ENCODE data around the gene GOLM1.

The GOLM1 gene

GRCh38 chr9:86045654-86046053 lies 53.7 kb downstream of the GOLM1 start:
- DNase-seq (ENCODE audit: low spot score), result no peak

- peak; percentile 45 for DNase-seq (ENCODE audit: low spot score)
Observed at GRCh38 chr9:86043999-86044398, 55.4 kb downstream of the GOLM1 start.

GRCh38 chr9:86043586-86043985 lies 55.8 kb downstream of the GOLM1 start:
- no peak for DNase-seq (ENCODE audit: low spot score)

GRCh38 chr9:86042199-86042978 lies 57.0 kb downstream of the GOLM1 start:
- no peak for DNase-seq (ENCODE audit: low spot score)

- no peak for DNase-seq (ENCODE audit: low spot score)
Observed at GRCh38 chr9:86041311-86041741, 58.0 kb downstream of the GOLM1 start.

GRCh38 chr9:86040861-86041155 lies 58.5 kb downstream of the GOLM1 start:
- no peak for DNase-seq (ENCODE audit: low spot score)

GRCh38 chr9:86039991-86040860 lies 59.1 kb downstream of the GOLM1 start:
- DNase-seq (ENCODE audit: low spot score), result no peak

- DNase-seq (ENCODE audit: low spot score), result no peak
Observed at GRCh38 chr9:86036555-86036954, 62.8 kb downstream of the GOLM1 start.

- DNase-seq (ENCODE audit: low spot score), result no peak
Observed at GRCh38 chr9:86035827-86036440, 63.4 kb downstream of the GOLM1 start.

- DNase-seq (ENCODE audit: low spot score), result peak; percentile 27
Observed at GRCh38 chr9:86034863-86035734, 64.3 kb downstream of the GOLM1 start.

- no peak for DNase-seq (ENCODE audit: low spot score)
Observed at GRCh38 chr9:86027767-86028166, 71.6 kb downstream of the GOLM1 start.

GRCh38 chr9:86022687-86023266 lies 76.6 kb downstream of the GOLM1 start:
- DNase-seq (ENCODE audit: low spot score), result no peak

GRCh38 chr9:86021166-86021565 lies 78.2 kb downstream of the GOLM1 start:
- DNase-seq (ENCODE audit: low spot score), result no peak

GRCh38 chr9:86020731-86021130 lies 78.6 kb downstream of the GOLM1 start:
- no peak for DNase-seq (ENCODE audit: low spot score)

- no peak for DNase-seq (ENCODE audit: low spot score)
Observed at GRCh38 chr9:86009133-86009532, 90.2 kb downstream of the GOLM1 start.

GRCh38 chr9:86005253-86005775 lies 94.0 kb downstream of the GOLM1 start:
- no peak for DNase-seq (ENCODE audit: low spot score)

GRCh38 chr9:85995599-85995998 lies 103.8 kb downstream of the GOLM1 start:
- DNase-seq (ENCODE audit: low spot score), result no peak

GRCh38 chr9:85995097-85995496 lies 104.3 kb downstream of the GOLM1 start:
- no peak for DNase-seq (ENCODE audit: low spot score)

- no peak for DNase-seq (ENCODE audit: low spot score)
Observed at GRCh38 chr9:85994191-85994590, 105.2 kb downstream of the GOLM1 start.

GRCh38 chr9:85987236-85987635 lies 112.1 kb downstream of the GOLM1 start:
- DNase-seq (ENCODE audit: low spot score), result no peak

GRCh38 chr9:85984457-85984856 lies 114.9 kb downstream of the GOLM1 start:
- no peak for DNase-seq (ENCODE audit: low spot score)
